HG03108 (cell line): ENCODE results near the gene USE1.
A peak's percentile ranks its signal among the peaks of the same experiment; 100 is the strongest.

Source experiments
- ATAC-seq: cut with Tn5 transposase; IDR thresholded peaks from one replicate; pipeline ENCODE4 v1.9.1; 2021; ENCODE audit warnings: moderate library complexity; ENCODE audit not compliant: unreplicated experiment

Gene USE1

GRCh38 chr19:17235971-17236777 lies 21.0 kb downstream of the USE1 start:
- ATAC-seq = peak; percentile 10

GRCh38 chr19:17236811-17237543 lies 21.8 kb downstream of the USE1 start:
- ATAC-seq = no peak

- ATAC-seq = no peak
Measured at GRCh38 chr19:17237747-17238706, 22.9 kb downstream of the USE1 start.

GRCh38 chr19:17240062-17240752 lies 25.1 kb downstream of the USE1 start:
- no peak for ATAC-seq

GRCh38 chr19:17240826-17241399 lies 25.8 kb downstream of the USE1 start:
- ATAC-seq = no peak

- no peak for ATAC-seq
Measured at GRCh38 chr19:17242431-17243208, 27.5 kb downstream of the USE1 start.

GRCh38 chr19:17243211-17243829 lies 28.2 kb downstream of the USE1 start:
- no peak for ATAC-seq

- ATAC-seq = no peak
Measured at GRCh38 chr19:17243830-17244617, 28.9 kb downstream of the USE1 start.

GRCh38 chr19:17244618-17245534 lies 29.7 kb downstream of the USE1 start:
- peak; percentile 10 for ATAC-seq

- ATAC-seq = no peak
Measured at GRCh38 chr19:17245535-17245984, 30.4 kb downstream of the USE1 start, which contains the start of gene NR2F6. Gene NR2F6 (minus strand): TSS chr19:17245919. CDS start chr19:17245220, 699 bp downstream.

GRCh38 chr19:17246681-17247425 lies 31.7 kb downstream of the USE1 start:
- ATAC-seq = no peak

GRCh38 chr19:17248011-17248776 lies 33.0 kb downstream of the USE1 start:
- no peak for ATAC-seq

GRCh38 chr19:17249887-17250548 lies 34.9 kb downstream of the USE1 start:
- no peak for ATAC-seq

GRCh38 chr19:17254636-17255035 lies 39.5 kb downstream of the USE1 start:
- no peak for ATAC-seq

- no peak for ATAC-seq
Measured at GRCh38 chr19:17255150-17255621, 40.0 kb downstream of the USE1 start.
